HG03354 (cell line): ENCODE data around the gene U2AF2.

Experiments
- ATAC-seq: cut with Tn5 transposase; IDR thresholded peaks from one replicate; pipeline ENCODE4 v1.9.1; 2021; ENCODE audit warnings: mild to moderate bottlenecking; ENCODE audit not compliant: unreplicated experiment, poor library complexity, severe bottlenecking

Gene U2AF2

DNA sequence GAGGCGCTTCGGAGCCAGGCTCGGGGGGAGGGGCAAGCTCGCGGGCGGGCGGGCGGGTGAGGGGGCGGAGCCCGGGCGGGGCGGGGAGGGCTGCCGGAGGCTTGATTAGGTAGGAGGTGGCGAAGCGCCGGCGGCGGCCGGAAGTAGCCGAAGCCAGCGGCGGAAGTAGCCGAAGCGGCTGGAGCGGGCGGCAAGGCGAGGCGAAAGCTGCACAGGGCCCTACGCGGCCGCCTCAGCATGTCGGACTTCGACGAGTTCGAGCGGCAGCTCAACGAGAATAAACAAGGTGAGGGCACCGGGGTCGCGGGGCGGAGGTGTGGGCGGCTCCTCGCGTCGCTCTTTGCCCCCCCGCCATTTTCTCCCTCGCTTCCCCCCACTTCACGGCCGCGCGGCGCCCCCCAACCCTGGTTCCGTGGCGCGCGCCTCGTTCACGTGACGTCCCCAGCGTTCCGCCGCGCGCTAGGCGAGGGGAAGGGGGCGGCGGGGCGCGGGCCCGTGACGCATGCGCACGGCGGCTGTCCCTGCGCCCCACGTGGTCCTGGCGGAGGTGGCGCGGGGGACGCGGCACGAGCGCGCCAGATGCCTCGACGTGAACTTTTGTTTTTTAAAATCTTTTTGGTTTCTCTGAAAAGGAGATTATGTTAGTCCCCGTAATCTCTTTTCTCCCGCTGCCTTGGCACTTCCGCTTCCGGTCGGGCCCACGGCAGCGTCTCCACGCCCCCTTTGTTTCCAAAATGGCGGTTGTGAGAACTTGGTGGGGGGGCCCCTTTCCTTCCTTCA lies at the start of gene U2AF2:
Gene U2AF2, plus strand, starts transcription at position 168 of the 780 bp plus-strand sequence. Its CDS starts 70 bp downstream, at position 238.
- ATAC-seq, result peak; percentile 40

DNA sequence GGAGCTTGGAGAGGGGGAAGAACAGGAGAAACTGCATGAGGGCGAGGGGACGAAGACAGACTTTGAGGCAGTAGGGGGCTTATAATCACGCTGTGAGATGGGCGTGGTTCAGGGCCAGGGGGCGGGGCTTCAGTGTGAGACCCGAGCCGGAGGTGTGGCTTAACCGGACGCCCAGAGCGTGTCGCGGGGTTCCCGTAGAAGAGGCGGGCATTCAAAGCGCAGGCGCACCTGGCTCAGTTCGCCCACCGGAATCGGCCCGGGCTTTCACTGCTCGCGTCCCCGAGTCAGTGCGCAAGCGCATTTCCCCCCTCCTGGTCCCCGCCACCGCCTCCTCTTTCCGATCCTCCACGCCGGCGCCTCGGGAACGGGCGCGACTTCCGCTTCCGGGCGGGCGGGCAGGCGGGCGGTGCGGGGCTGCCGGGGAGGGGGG lies 49.6 kb upstream of the U2AF2 start:
- peak; percentile 74 for ATAC-seq

DNA sequence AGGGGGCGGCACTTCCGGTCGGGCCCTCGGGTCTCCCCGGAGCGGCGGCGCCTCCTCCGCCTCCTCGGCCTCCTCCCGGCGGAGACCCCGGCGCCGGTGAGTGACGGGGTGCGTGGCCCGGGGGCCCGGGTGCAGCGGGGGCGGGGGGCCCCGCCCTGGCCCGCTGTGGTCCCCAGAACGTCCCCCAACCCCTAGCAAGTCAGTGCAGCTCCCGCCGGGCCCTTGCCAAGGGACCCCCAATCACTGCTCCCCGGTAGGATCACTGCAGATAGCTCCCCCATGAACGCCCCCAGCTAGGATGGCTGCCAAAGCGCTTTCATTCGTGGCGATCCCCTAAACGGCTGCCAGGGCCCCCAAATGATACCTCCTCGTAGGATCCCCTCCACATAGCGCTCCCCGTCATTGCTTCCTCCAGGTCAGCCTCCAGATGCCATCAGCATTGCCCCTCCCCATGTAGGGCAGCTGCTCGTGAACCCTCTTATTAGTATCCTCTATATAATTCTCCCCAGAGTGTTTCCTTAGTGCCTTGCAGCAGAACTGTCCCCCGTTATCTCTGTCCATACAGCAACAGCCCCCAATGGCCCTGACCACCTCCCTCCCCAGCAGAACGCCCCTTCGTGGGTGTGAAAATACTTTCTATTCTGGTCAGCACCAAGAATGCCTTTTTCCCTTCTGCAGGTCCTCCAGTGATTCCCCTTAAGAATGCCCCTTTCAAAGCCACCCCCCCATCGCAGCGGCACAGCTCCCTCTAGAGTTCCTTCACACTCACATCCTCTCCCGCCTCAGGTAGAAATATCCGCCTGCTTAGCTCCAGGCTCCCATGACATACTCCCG lies 49.0 kb upstream of the U2AF2 start, which contains the start of gene ZNF865:
Gene ZNF865, plus strand, starts transcription at position 11 of the 834 bp plus-strand sequence. CDS start 7,972 bp downstream, outside the sequence.
- peak; percentile 32 for ATAC-seq

DNA sequence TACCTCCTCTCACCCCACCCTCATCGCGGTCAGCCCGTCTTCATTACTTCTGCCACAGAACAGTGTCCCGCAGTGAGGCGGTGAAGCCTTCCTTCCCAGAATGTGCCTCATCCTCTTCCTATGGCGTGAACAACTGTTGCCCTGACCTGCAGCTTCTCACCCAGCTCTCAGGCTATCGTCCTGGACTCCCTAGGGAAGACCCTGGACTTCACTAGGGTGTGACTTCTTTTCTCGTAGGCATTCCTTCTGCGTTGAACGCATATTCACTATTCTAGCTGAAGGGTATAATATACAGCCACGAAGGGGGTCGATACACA lies 48.4 kb upstream of the U2AF2 start:
- ATAC-seq, result no peak

DNA sequence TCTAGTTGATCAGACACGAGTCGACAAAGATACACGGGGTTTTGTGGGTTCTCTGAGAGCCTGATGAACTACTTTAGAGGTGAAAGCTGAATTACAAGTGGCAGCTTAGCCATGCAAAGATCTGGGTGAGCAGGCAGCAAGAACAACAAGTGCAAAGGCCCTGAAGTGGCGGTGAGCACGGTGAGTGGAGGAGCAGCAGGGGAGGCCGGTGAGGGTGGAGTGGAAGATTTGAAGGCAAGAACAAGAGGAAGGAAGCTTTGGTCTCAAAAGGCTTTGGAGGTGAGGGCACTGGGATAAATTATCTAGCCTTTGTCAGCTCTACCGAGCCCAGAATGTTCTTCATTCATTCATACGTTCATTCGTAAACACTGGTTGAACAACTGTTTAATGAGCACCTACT lies 48.0 kb upstream of the U2AF2 start:
- no peak for ATAC-seq

DNA sequence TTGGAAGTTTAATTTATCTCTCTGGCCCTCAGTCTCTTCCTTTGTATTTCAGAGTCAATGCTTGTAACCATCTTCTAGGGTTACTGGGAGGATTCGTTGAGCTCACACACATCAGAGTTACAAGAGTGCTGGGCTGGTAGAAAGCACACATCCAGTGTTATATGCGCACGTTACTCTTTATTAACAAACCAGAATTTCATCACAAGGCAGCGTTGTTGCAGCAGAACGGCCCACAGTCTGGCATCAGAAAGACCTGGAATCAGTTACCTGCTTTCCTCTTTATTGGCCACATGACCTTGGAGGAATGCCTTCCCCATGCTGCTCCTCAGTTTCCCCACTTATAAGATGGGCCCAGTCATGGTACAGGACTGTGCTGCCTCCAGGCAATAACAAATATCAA lies 45.5 kb upstream of the U2AF2 start:
- no peak for ATAC-seq

DNA sequence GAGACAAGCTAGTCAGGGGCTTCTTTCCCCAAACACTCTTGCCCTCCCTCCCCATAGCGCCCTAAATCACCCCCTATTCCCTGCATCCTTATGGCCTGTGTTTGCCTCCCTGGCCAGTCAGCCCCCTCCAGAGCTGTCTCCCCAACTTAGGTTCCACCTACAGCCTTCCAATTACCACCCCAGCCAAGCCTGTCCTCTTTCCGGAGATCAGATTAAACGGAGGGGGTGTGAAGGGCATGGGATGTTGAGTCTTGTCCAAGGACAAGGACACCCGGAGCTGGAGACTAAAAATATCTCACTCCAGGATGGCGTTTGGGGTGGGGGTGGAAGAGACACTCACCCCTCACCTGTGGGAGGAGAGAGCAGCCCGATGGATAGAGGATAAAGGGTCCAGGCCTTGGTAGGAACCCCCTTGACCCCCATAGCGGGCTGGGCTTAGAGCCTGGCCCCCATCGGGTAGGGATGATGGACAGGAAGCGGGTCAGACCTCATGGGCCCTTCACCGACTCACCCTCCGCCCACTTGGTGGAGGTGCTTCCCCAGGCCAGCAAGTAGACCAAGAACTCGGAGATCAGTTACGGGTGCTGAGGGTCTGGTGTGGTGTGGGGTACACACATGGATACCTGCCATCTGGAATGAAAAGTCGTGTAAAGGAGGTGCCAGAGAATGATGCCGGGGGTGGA lies 43.4 kb upstream of the U2AF2 start:
- no peak for ATAC-seq

DNA sequence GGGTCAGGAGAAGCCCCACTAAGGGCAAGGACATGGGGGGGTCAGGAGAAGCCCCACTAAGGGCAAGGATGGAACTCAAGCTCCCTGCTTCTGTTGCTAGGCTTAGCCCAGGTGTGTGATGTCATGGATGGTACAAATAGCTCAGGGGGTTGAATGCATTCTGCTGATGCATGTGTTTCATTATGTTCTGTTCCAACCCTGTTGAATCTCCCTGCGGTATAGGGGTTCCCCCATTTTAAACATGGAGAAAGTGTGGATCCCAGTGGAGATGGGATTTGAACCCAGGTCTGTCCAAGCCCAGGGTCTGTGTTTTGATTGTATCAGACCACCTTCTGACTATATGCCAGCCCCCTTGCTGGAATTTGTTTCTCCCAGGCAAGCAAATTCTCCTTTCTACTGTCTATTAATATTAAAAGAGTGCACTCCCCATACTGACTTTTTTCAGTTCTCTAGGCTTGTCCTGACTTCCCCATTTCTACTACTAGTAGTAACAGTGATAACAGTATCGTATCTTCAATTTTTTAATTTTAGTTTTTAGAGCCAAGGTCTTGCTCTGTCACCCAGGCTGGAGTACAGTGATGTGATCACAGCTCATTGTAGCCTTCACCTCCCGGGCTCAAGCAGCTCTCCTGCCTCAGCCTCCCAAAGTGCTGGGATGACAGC lies 42.7 kb upstream of the U2AF2 start:
- no peak for ATAC-seq

DNA sequence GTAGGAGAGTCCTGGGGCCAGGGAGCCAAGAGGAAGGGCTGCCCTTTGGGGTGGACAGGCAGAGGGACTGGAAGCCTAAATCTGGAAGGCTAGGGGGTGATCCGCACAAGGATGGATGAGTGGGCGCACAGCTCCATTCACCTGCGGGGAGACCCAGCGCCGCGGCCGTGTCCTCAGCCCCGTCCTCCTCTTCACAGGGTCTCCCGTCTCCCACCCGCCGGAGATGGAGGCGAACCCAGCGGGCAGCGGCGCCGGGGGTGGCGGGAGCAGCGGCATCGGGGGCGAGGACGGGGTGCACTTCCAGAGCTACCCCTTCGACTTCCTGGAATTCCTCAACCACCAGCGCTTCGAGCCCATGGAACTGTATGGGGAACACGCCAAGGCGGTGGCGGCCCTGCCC lies 41.4 kb upstream of the U2AF2 start:
- no peak for ATAC-seq

DNA sequence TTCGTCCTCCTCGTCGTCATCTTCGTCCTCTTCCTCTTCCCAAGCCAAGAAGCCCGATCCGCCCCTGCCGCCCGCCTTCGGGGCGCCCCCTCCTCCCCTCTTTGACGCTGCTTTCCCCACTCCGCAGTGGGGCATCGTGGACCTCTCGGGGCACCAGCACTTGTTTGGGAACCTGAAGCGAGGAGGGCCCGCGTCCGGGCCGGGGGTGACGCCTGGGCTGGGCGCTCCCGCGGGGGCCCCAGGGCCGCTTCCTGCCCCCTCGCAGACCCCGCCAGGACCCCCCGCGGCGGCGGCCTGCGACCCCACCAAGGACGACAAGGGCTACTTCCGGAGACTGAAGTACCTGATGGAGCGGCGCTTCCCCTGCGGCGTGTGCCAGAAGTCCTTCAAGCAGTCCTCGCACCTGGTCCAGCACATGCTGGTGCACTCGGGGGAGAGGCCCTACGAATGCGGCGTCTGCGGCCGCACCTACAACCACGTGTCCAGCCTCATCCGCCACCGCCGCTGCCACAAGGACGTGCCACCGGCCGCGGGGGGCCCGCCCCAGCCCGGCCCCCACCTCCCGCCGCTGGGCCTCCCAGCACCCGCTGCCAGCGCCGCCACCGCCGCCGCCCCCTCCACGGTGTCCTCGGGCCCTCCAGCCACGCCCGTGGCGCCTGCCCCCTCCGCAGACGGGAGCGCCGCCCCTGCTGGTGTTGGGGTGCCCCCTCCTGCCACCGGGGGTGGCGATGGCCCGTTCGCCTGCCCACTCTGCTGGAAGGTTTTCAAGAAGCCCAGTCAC lies 40.7 kb upstream of the U2AF2 start:
- no peak for ATAC-seq

DNA sequence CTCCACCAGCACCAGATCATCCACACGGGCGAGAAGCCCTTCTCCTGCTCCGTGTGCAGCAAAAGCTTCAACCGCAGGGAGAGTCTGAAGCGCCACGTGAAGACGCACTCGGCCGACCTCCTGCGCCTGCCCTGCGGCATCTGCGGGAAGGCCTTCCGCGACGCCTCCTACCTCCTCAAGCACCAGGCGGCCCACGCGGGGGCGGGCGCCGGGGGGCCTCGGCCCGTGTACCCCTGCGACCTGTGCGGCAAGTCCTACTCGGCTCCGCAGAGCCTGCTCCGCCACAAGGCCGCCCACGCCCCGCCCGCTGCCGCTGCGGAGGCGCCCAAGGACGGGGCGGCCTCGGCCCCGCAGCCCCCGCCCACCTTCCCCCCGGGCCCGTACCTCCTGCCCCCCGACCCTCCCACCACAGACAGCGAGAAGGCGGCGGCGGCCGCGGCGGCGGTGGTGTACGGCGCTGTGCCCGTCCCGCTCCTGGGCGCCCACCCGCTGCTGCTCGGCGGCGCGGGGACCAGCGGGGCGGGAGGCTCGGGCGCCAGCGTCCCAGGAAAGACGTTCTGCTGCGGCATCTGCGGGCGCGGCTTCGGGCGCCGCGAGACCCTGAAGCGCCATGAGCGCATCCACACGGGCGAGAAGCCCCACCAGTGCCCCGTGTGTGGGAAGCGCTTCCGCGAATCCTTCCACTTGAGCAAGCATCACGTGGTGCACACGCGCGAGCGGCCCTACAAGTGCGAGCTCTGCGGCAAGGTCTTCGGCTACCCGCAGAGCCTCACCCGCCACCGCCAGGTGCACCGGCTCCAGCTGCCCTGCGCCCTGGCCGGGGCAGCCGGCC lies 39.9 kb upstream of the U2AF2 start:
- ATAC-seq, result no peak

DNA sequence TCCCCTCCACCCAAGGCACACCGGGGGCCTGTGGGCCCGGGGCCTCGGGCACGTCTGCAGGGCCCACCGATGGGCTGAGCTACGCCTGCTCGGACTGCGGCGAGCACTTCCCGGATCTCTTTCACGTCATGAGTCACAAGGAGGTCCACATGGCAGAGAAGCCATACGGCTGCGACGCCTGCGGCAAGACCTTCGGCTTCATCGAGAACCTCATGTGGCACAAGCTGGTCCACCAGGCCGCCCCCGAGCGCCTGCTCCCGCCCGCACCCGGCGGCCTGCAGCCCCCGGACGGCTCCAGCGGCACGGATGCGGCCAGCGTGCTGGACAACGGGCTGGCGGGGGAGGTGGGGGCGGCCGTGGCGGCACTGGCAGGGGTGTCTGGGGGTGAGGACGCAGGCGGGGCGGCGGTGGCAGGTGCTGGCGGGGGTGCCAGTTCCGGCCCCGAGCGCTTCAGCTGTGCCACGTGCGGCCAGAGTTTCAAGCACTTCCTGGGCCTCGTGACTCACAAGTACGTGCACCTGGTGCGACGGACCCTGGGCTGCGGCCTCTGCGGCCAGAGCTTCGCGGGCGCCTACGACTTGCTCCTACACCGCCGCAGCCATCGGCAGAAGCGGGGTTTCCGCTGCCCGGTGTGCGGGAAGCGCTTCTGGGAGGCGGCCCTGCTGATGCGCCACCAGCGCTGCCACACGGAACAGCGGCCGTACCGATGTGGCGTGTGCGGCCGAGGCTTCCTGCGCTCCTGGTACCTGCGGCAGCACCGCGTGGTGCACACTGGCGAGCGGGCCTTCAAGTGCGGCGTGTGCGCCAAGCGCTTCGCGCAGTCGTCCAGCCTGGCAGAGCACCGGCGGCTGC lies 39.1 kb upstream of the U2AF2 start:
- ATAC-seq, result no peak

DNA sequence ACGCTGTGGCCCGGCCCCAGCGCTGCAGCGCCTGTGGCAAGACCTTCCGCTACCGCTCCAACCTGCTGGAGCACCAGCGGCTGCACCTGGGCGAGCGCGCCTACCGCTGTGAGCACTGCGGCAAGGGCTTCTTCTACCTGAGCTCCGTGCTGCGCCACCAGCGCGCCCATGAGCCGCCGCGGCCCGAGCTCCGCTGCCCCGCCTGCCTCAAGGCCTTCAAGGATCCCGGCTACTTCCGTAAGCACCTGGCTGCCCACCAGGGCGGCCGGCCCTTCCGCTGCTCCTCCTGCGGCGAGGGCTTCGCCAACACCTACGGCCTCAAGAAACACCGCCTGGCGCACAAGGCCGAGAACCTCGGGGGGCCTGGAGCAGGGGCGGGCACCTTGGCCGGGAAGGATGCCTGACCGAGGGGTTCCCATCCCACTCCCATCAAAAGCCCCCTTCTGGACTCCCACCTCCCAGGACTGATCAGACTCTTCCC lies 38.4 kb upstream of the U2AF2 start:
- ATAC-seq, result no peak

DNA sequence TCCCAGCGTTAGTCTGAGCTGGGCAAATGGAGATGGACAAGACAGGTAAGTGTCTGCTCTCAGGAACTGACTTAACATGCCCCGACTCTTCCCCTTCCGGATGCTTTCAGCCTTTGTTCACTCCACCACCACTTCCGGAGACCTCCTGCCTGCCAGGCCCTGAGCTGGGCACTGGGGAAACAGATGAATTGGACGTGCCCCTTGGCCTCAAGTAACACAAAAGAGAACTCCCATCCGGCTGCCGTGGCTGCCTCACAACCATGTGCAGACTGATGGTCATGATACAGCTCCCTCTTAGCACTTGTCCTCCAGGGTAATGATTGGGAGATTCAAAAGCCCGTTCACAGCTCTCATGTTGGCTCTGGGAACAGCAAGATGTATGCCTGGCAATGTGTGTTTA lies 37.4 kb upstream of the U2AF2 start:
- ATAC-seq, result no peak

DNA sequence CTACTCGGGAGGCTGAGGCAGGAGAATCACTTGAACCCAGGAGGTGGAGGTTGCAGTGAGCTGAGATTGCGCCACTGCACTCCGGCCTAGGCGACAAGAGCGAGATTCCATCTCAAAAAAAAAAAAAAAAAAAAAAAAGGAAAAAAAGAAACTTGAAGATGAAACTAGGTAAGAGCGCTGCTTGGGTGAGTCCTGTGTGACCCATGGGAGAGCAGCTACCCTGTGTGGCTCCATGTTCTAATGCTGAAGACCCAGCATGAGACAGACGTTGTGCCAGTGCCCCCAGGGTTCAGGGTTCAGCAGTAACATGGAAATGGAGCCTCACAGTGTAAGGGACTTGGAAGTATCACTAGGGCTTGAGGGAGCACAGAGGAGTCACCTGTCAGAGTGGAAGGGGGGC lies 36.4 kb upstream of the U2AF2 start:
- no peak for ATAC-seq

DNA sequence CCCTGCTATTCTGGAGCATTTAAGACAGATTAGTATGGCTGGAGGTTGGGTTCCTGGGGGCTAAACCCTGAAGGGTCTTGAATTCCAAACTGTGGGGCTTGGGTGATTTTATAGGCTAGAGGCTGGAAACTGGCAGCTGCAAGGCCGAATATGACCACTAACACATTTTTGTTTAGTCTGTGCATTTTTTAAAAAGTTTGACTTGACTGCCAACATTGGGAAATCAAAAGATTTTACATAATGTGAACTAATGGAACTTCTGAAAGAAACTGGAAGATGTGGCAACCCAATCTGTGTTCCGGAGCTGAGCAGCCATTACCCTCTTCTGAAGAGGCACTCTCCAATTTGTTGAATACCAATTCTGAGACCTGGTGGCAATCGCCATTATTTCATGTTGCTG lies 35.5 kb upstream of the U2AF2 start:
- ATAC-seq, result no peak

DNA sequence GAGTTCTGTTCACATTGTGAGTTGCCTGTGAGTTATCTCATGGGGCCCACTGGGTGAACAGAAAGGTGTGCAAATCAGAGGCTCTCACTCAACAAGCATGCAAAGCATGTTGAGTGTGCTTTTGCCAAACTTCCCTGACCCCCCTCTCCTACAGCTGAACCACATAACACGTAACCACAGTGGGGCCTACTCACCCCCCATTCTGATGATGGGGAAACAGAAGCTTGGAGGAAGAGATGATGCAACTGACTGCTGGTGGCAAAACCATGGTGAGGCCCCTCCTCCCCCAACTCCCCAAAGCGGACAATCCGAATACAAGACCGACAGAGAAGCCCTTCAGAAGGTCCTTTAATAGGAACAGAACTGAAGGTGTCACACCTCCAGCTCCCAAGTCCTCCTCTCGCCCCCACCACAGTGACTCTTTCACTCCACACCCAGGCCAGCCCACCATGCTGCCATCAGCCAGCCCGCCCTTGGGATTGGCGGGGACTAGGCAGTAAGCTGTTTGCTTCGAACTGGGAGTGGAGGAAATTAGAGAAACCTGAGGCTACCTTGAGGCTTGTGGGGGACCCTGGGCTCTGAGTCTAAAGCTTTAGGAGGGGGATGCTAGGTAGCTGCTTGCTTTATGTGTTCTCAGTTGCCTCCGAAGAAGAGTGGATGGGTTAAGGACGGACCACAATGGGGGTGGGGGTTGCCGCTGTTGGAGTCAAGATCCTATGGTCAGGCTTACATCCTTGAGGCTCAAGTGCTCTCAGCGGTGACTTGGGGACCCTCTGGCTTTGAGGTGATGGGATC lies 34.2 kb upstream of the U2AF2 start:
- no peak for ATAC-seq
